GM12864 (cell line): ENCODE measurements around the gene ST3GAL6.

Source experiments
- DNase-seq: peaks from one replicate; pipeline ENCODE4 v3.0.0-alpha.2; 2011; ENCODE audit warnings: low read depth
- H3K4me3 ChIP-seq: 2 replicates; pipeline ENCODE4 v1.5.1; 2011; ENCODE audit warnings: mild to moderate bottlenecking, low read depth, low read length, control low read depth
- CTCF ChIP-seq: IDR thresholded peaks from 2 replicates; pipeline ENCODE4 v1.5.1; 2011; ENCODE audit warnings: low read depth, mild to moderate bottlenecking, moderate library complexity, low read length, control low read depth, inconsistent platforms; ENCODE audit errors: missing control alignments

ST3GAL6 gene

GRCh38 chr3:98733053-98733811 is 29.9 kb upstream of the ST3GAL6 start:
- H3K4me3 ChIP-seq = peak overlapping the region; percentile 60
- no peak for TF ChIP-seq CTCF
- no peak for DNase-seq

- peak; percentile 52 for DNase-seq
- TF ChIP-seq CTCF = no peak
- H3K4me3 ChIP-seq = peak overlapping the region; percentile 60
Observed at GRCh38 chr3:98733812-98734281, 29.3 kb upstream of the ST3GAL6 start.

GRCh38 chr3:98734306-98734705 is 28.8 kb upstream of the ST3GAL6 start:
- TF ChIP-seq CTCF = no peak
- DNase-seq = no peak
- H3K4me3 ChIP-seq = peak overlapping the region; percentile 60

GRCh38 chr3:98734735-98735134 is 28.4 kb upstream of the ST3GAL6 start:
- no peak overlapping the region; the same call in 1 of the 2 replicates for H3K4me3 ChIP-seq
- no peak for DNase-seq

GRCh38 chr3:98735296-98735695 is 27.8 kb upstream of the ST3GAL6 start:
- DNase-seq = no peak
- peak overlapping the region; percentile 6; the same call in 1 of the 2 replicates for H3K4me3 ChIP-seq
- no peak for TF ChIP-seq CTCF

More at GRCh38 chr3:98734735-98735134, 28.4 kb upstream of the ST3GAL6 start:
- no peak for TF ChIP-seq CTCF

- TF ChIP-seq CTCF = no peak
- peak overlapping the region; percentile 6; the same call in 1 of the 2 replicates for H3K4me3 ChIP-seq
- DNase-seq = no peak
Observed at GRCh38 chr3:98735761-98736269, 27.3 kb upstream of the ST3GAL6 start.
